GM12873 (cell line): ENCODE measurements around the gene PLA2G12A.

Source experiments
- CTCF ChIP-seq: IDR thresholded peaks from 2 replicates; pipeline ENCODE4 v1.5.1; 2012; ENCODE audit warnings: low read depth, mild to moderate bottlenecking, moderate library complexity, low read length, control low read depth; ENCODE audit not compliant: insufficient read depth; ENCODE audit errors: missing control alignments

Gene PLA2G12A

DNA sequence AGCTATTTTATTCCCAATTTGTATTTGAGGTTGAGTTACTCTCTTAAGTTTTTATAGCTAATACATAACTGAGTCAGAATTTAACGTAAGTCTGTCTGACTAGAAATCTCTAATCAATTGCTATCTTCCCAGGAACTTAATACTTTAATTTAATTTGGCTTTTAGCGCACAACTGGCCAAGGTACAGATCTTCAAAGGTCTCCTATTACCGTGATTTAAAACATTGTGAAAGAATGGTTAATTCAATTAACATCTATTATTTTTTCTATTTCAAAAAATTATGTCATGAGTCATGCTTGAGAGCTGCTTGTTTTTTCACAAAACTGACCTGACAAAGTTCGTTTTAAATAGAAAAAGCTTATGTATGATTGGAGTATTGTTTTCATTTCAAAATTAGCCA lies 22.0 kb upstream of the PLA2G12A start:
- TF ChIP-seq CTCF: no peak

DNA sequence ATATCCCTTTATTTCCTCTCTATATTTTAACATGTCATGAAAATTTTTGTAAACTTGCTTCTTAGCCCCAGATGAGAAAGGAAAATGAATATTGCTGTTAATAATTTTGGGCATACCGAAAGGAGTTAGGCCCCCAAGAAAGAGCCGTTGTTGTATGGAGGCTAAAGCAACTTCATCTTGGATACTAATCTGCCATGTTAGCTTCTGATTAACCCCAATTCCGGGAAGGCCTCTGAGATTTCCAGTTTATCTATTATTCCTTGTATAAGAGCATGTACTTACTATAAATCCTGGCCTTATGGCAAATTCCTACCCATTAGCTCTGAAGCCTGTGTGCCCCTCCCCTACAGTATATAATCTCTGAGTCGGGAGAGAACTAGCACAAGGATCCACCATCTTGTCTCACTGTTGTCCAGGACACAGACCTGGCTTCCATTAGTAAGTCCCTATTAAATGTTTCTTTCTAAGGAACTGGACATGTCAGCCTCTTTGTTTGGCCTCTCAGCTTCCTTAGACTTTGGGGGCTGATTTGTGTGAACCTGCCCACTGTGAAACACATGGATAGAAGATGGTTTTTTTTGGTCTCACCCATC lies 20.9 kb upstream of the PLA2G12A start:
- no peak for TF ChIP-seq CTCF

GRCh38 chr4:109749388-109750082 lies 19.7 kb upstream of the PLA2G12A start:
- no peak for TF ChIP-seq CTCF

- no peak for TF ChIP-seq CTCF
Measured at GRCh38 chr4:109748114-109748513, 18.2 kb upstream of the PLA2G12A start.

GRCh38 chr4:109746728-109747127 lies 16.9 kb upstream of the PLA2G12A start:
- no peak for TF ChIP-seq CTCF

- no peak for TF ChIP-seq CTCF
Measured at GRCh38 chr4:109745830-109746229, 16.0 kb upstream of the PLA2G12A start.

DNA sequence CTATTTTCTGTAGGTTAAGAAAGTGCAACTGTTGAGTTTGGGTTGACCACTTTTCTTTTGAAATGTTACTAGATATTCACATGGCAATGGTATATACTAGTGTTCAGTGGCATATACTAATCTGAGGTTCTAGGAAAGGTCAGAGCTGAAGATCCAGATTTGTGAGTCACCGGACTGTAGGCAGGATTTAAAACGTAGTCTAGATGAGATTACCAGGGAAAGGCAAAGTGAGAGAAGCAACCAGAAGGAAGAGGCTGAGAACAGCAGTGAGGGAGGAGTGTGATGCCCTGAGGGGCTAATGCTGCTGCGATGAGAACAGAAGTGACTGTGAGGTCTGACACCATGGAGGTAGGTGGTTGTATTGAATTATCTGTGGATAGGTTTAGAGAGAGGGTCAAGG lies 9.7 kb upstream of the PLA2G12A start:
- TF ChIP-seq CTCF: no peak
